OCI-LY7 (cell line): ENCODE data around the gene IL15. TPM values are rescaled to one million over a fixed set of nuclear protein-coding genes. Genes with fewer than 3 reads are reported as not detected.

ENCODE experiments used
- BruUV-seq: library from RNA; stranded (reverse); fragments of 400-500 nt; replicated peaks from 2 replicates; lab custom pipeline; 2021; lab: Mats Ljungman, UMichigan
- CTCF ChIA-PET: fragments of 300-600 bp; sonication (Branson Sonifier 250); formaldehyde crosslinking; loops from one replicate; lab custom pipeline; 2022; ENCODE audit warnings: antibody characterized with exemption; ENCODE audit not compliant: unreplicated experiment; lab: Charles Lee
- POLR2A ChIA-PET: fragments of 300-600 bp; sonication (Branson Sonifier 250); formaldehyde crosslinking; loops from one replicate; lab custom pipeline; 2022; ENCODE audit warnings: antibody characterized with exemption; lab: Charles Lee
- DNase-seq: peaks from one replicate; pipeline ENCODE4 v3.0.0-alpha.2; 2015; ENCODE audit warnings: low spot score
- H2AFZ ChIP-seq: fragments of 200-600 bp; sonication (generic), shearing (Covaris generic); 2 replicates; pipeline ENCODE4 v1.6.1; 2014; ENCODE audit warnings: mild to moderate bottlenecking, antibody characterized with exemption, low read length, moderate library complexity
- H3K27ac ChIP-seq: fragments of 200-600 bp; sonication (generic); 2 replicates; pipeline ENCODE4 v1.5.1; 2014; ENCODE audit warnings: mixed run types, low read depth, mild to moderate bottlenecking, moderate library complexity, low read length, inconsistent platforms; ENCODE audit not compliant: poor library complexity, severe bottlenecking
- H3K36me3 ChIP-seq: fragments of 200-600 bp; sonication (generic); 2 replicates; pipeline ENCODE4 v1.6.1; 2014; ENCODE audit warnings: mild to moderate bottlenecking, antibody characterized with exemption, low read length, moderate library complexity, mixed read lengths; ENCODE audit not compliant: insufficient read depth
- H3K4me1 ChIP-seq: fragments of 200-600 bp; sonication (generic); 2 replicates; pipeline ENCODE4 v1.5.1; 2014; ENCODE audit warnings: mild to moderate bottlenecking, low read length; ENCODE audit not compliant: insufficient read depth, poor library complexity, severe bottlenecking
- H3K4me2 ChIP-seq: fragments of 200-600 bp; sonication (generic); 2 replicates; pipeline ENCODE4 v1.6.1; 2014; ENCODE audit warnings: mild to moderate bottlenecking, low read length
- H3K4me3 ChIP-seq: fragments of 200-600 bp; sonication (generic); 2 replicates; pipeline ENCODE4 v1.5.1; 2014; ENCODE audit warnings: mild to moderate bottlenecking, low read depth, low read length; ENCODE audit not compliant: poor library complexity, severe bottlenecking
- H3K79me2 ChIP-seq: fragments of 200-600 bp; sonication (generic); 2 replicates; pipeline ENCODE4 v1.6.1; 2016; ENCODE audit warnings: low read depth, mild to moderate bottlenecking, low read length, moderate library complexity, mixed read lengths; ENCODE audit not compliant: insufficient read depth
- H3K9me2 ChIP-seq: fragments of 200-600 bp; sonication (generic); 2 replicates; pipeline ENCODE4 v1.6.1; 2016; ENCODE audit warnings: mild to moderate bottlenecking, low read length, mixed read lengths; ENCODE audit not compliant: insufficient read depth
- H3K9me3 ChIP-seq: fragments of 200-600 bp; sonication (generic); 2 replicates; pipeline ENCODE4 v1.6.1; 2014; ENCODE audit warnings: mild to moderate bottlenecking, mixed run types, low read length, mixed read lengths
- H4K20me1 ChIP-seq: fragments of 200-600 bp; sonication (generic); 2 replicates; pipeline ENCODE4 v1.6.1; 2014; ENCODE audit warnings: mild to moderate bottlenecking, antibody characterized with exemption, low read length, moderate library complexity, mixed read lengths; ENCODE audit not compliant: insufficient read depth
- CTCF ChIP-seq: fragments of 200-600 bp; sonication (generic); conservative IDR thresholded peaks from 2 replicates; pipeline ENCODE4 v1.5.1; 2014; ENCODE audit warnings: mild to moderate bottlenecking, antibody characterized with exemption, low read length, moderate library complexity, mixed read lengths
- EZH2phosphoT487 ChIP-seq: fragments of 200-600 bp; sonication (generic); IDR thresholded peaks from 2 replicates; pipeline ENCODE4 v1.6.1; 2018; ENCODE audit warnings: low read depth, borderline replicate concordance, mild to moderate bottlenecking, mixed run types, antibody characterized with exemption, low read length, moderate library complexity, mixed read lengths
- intact Hi-C: fragments of 100-400 bp; cut with micrococcal nuclease; formaldehyde crosslinking; loops from one replicate; pipeline ENCODE4 v1.10.0; 2022; ENCODE audit not compliant: unreplicated experiment
- total RNA-seq, 2 experiments: library from RNA; depleted of rRNA in 1 of 2; stranded (reverse); fragments of >200 nt in 1 of 2; shearing (Covaris generic) in 1 of 2; gene quantifications; 2 replicates each; pipeline ENCODE4 v1.2.3, GENCODE V29; 2014 to 2022

The IL15 gene
- total RNA-seq, 2 experiments from 2014 or later = not detected

- H4K20me1 ChIP-seq = no peaks in the 10 kb centered on the region
- no peak overlapping the region for H3K27ac ChIP-seq
- no TSS peak for BruUV-seq
- no peaks in the 10 kb centered on the region for H3K36me3 ChIP-seq
- no peaks in the 10 kb centered on the region for H3K9me3 ChIP-seq
- H3K79me2 ChIP-seq = no peaks in the 10 kb centered on the region
- intact Hi-C loops = no loop called here
- TF ChIP-seq EZH2phosphoT487 = no peak
- no peak for TF ChIP-seq CTCF
- H3K9me2 ChIP-seq = no peaks in the 10 kb centered on the region
- no peaks in the 10 kb centered on the region for H3K4me1 ChIP-seq
- no peak overlapping the region for H2AFZ ChIP-seq
- ChIA-PET POLR2A (no interaction called here), CTCF (no interaction called here)
- H3K4me3 ChIP-seq = no peak overlapping the region
- H3K4me2 ChIP-seq = no peak overlapping the region
- DNase-seq = no peak
Measured at GRCh38 chr4:141675384-141675783, 39.0 kb downstream of the IL15 start.

GRCh38 chr4:141676087-141676670 lies 39.8 kb downstream of the IL15 start:
- no peaks in the 10 kb centered on the region for H3K36me3 ChIP-seq
- H3K4me2 ChIP-seq = no peak overlapping the region
- DNase-seq = no peak
- H3K9me2 ChIP-seq = no peaks in the 10 kb centered on the region
- H4K20me1 ChIP-seq = no peaks in the 10 kb centered on the region
- no TSS peak for BruUV-seq
- no peak overlapping the region for H2AFZ ChIP-seq
- ChIA-PET POLR2A (interaction anchor here (0.7 kb wide), 1 partner anchor 116 kb away, joined by 3 read pairs; no protein-coding TSS in a partner anchor), CTCF (no interaction called here)
- no peak overlapping the region for H3K27ac ChIP-seq
- H3K4me3 ChIP-seq = no peak overlapping the region
- TF ChIP-seq EZH2phosphoT487 (no peak), CTCF (no peak)
- H3K9me3 ChIP-seq = no peaks in the 10 kb centered on the region
- intact Hi-C loops = no loop called here
- H3K79me2 ChIP-seq = no peaks in the 10 kb centered on the region
- H3K4me1 ChIP-seq = no peaks in the 10 kb centered on the region

GRCh38 chr4:141680060-141680459 lies 43.7 kb downstream of the IL15 start:
- H3K9me3 ChIP-seq = no peaks in the 10 kb centered on the region
- no peak for DNase-seq
- BruUV-seq = no TSS peak
- no peak overlapping the region for H3K27ac ChIP-seq
- no peaks in the 10 kb centered on the region for H3K4me1 ChIP-seq
- intact Hi-C loops = no loop called here
- H3K79me2 ChIP-seq = no peaks in the 10 kb centered on the region
- no peak overlapping the region for H3K4me3 ChIP-seq
- no peak overlapping the region for H2AFZ ChIP-seq
- POLR2A ChIA-PET = interaction anchor here (0.6 kb wide), 1 partner anchor 308 kb away, joined by 4 read pairs; no protein-coding TSS in a partner anchor
- H4K20me1 ChIP-seq = no peaks in the 10 kb centered on the region
- no peak overlapping the region for H3K4me2 ChIP-seq
- H3K36me3 ChIP-seq = no peaks in the 10 kb centered on the region
- TF ChIP-seq EZH2phosphoT487 (no peak), CTCF (no peak)
- H3K9me2 ChIP-seq = no peaks in the 10 kb centered on the region
- CTCF ChIA-PET = no interaction called here
